Colonic mucosa (tissue), 4 donors: ENCODE results near the gene BAK1. TPM values are rescaled to one million over a fixed set of nuclear protein-coding genes. Genes with fewer than 3 reads are reported as not detected.

Experiments used
- DNase-seq: peaks from one replicate; pipeline ENCODE4 v3.0.0-alpha.2; 2020
- H3K27ac ChIP-seq: fragments of 200-600 bp; one replicate; pipeline ENCODE4 v1.8.0; 2021
- H3K27me3 ChIP-seq: fragments of 200-600 bp; one replicate; pipeline ENCODE4 v1.8.0; 2021
- H3K36me3 ChIP-seq: fragments of 200-600 bp; one replicate; pipeline ENCODE4 v1.8.0; 2021
- H3K4me1 ChIP-seq: fragments of 200-600 bp; one replicate; pipeline ENCODE4 v1.8.0; 2021; ENCODE audit warnings: mild to moderate bottlenecking
- H3K4me3 ChIP-seq: fragments of 200-600 bp; one replicate; pipeline ENCODE4 v1.8.0; 2021
- H3K9ac ChIP-seq, 2 donors: one replicate each; pipeline ENCODE4 v1.7.0; 2013; ENCODE audit warnings: control low read depth in 2 of 2, low read depth in 2 of 2, low read length in 2 of 2
- H3K9me3 ChIP-seq: fragments of 200-600 bp; one replicate; pipeline ENCODE4 v1.8.0; 2021
- intact Hi-C: fragments of 100-400 bp; cut with DNase I; formaldehyde crosslinking; loops from one replicate; pipeline ENCODE4 v1.14.1; 2022
- total RNA-seq, 2 donors: library from RNA; stranded (reverse); fragmentation: NEBNext Ultra II Directional in 1 of 2; extraction: Animal tissue kit (Norgen Biotek cat#: 25700) in 1 of 2; gene quantifications; one replicate each; pipeline ENCODE4 v1.2.1, GENCODE V29; 2021
- TF ChIP-seq, protein P1 (sequence below): fragments of 200-600 bp; IDR thresholded peaks from one replicate; pipeline ENCODE4 v1.8.0; 2022; ENCODE audit warnings: antibody characterized with exemption, mild to moderate bottlenecking
- donor health status: healthy.
- donor health status: DM: no; HTN: no; CAD: no.
- donor health status: DM: no; HTN: no; CAD: no.

The BAK1 gene
- 10 to 100 TPM; 72.1 to 76.6 TPM for total RNA-seq

DNA sequence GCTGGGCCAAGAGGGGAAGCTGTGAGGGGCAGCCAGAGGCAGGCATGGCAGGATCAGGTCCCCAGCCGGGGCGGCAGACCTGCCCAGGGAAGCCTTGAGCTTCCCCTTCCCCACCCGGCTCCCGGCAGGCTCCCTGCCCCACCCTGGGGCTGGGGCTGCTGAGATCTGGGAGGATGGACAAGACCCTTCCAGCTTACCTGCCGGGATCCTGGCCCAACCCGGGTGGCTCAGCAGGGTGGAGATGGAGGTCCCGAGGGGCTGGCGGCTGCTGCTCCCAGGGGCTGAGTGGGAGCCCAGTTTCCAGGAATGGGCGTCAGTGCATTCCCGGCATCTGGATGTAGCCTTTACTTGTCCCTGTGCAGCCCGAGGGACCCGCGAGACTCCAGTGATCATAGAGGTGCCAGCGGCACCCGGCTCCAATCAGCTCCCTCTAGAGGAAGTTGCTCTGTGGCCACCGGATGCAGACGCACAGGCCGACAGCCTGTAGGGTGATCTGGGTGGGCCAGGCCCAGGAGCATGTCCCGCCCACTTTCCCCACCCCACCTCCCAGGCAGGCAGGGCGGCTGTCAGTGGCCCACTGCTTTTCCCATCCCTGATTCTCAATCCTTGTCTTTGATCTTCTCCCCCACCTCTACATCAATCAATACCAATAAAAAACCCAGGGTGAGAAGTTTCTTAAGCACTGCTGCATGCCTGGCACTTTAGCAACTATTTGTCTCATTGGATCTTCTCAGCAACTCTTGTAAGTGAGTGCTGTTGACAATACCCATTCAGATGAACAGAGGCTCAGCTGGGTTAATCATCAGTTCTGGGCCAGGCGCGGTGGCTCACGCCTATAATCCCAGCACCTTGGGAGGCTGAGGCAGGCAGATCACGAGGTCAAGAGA lies at the start of gene BAK1:
BAK1 (minus strand) TSS at position 449 of the 887 bp plus-strand sequence. CDS start 2,672 bp downstream, outside the sequence.
- TF ChIP-seq, protein P1, sequence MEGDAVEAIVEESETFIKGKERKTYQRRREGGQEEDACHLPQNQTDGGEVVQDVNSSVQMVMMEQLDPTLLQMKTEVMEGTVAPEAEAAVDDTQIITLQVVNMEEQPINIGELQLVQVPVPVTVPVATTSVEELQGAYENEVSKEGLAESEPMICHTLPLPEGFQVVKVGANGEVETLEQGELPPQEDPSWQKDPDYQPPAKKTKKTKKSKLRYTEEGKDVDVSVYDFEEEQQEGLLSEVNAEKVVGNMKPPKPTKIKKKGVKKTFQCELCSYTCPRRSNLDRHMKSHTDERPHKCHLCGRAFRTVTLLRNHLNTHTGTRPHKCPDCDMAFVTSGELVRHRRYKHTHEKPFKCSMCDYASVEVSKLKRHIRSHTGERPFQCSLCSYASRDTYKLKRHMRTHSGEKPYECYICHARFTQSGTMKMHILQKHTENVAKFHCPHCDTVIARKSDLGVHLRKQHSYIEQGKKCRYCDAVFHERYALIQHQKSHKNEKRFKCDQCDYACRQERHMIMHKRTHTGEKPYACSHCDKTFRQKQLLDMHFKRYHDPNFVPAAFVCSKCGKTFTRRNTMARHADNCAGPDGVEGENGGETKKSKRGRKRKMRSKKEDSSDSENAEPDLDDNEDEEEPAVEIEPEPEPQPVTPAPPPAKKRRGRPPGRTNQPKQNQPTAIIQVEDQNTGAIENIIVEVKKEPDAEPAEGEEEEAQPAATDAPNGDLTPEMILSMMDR, result peak; percentile 45
- Histone ChIP-seq H3K36me3 (peaks cover 8% of the 10 kb centered on the region), H3K9me3 (no peaks in the 10 kb centered on the region), H3K4me3 (peak within 1 kb of the TSS; percentile 77), H3K27ac (peak within 1 kb of the TSS; percentile 96), H3K9ac (peak within 1 kb of the TSS; percentile 99 to 100), H3K4me1 (peaks cover 15% of the 10 kb centered on the region), H3K27me3 (no peaks in the 10 kb centered on the region)
- intact Hi-C loops, result no loop called here
- peak; percentile 96 for DNase-seq

DNA sequence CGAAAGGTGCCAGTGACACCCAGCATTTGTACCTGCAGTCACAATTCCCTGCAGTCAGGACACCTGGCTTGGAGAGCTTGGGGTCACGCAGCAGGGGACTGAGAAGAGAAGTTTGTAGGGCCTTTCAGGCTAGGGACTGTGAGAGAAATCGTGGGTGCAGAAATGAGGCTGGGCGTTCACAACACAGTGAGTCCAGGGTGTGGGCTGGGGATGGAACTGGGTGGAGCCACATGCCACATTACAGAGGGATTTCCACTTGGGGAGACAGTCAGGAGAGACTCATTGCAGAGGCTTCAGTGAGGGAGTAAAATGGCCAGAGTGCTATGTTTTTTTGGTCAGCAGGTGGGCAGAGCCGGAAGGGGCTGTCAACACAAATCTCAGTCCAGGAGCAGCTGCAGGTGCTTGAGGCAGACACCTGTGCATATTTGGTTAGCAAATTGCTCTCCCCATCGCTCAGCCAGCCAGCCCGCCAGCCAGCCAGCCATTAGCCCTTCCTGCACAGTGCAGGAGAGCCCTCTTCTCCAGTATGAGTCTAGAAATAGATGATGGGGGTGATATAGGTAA lies 48.4 kb upstream of the BAK1 start:
- H3K9ac ChIP-seq, result peak overlapping the region in 1 of 2 donors; percentile 38
- no peaks in the 10 kb centered on the region for H3K36me3 ChIP-seq
- H3K4me1 ChIP-seq, result peaks cover 31% of the 10 kb centered on the region
- TF ChIP-seq, protein P1, result no peak
- intact Hi-C loops, result no loop called here
- peak overlapping the region; percentile 49 for H3K27ac ChIP-seq
- no peaks in the 10 kb centered on the region for H3K9me3 ChIP-seq
- H3K4me3 ChIP-seq, result no peak overlapping the region
- peak; percentile 46 for DNase-seq
- H3K27me3 ChIP-seq, result no peaks in the 10 kb centered on the region

DNA sequence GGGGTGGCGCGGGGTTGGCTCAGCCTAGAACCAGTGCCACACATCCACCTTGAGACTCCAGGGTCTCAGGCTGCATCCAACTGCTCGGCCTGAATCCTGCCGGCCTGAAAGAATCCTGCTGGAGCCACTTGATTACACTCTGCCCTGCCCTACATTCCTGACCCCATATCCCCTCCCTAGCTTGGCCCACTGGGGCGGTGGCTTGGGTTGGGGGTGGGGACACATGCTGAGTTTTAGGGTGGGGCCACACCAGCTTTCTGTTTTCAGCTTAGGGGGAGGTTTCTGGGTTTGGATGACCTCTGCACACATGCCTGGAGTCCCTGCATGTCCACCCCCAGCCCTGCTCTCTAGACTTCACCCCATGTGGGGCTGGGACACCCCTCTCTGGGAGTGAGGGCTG lies 47.8 kb upstream of the BAK1 start:
- intact Hi-C loops, result no loop called here
- no peaks in the 10 kb centered on the region for H3K36me3 ChIP-seq
- DNase-seq, result peak; percentile 56
- no peaks in the 10 kb centered on the region for H3K9me3 ChIP-seq
- H3K4me3 ChIP-seq, result no peak overlapping the region
- peaks cover 28% of the 10 kb centered on the region for H3K4me1 ChIP-seq
- TF ChIP-seq, protein P1, result no peak
- peak overlapping the region in 1 of 2 donors; percentile 38 for H3K9ac ChIP-seq
- H3K27me3 ChIP-seq, result no peaks in the 10 kb centered on the region
- peak overlapping the region; percentile 49 for H3K27ac ChIP-seq

DNA sequence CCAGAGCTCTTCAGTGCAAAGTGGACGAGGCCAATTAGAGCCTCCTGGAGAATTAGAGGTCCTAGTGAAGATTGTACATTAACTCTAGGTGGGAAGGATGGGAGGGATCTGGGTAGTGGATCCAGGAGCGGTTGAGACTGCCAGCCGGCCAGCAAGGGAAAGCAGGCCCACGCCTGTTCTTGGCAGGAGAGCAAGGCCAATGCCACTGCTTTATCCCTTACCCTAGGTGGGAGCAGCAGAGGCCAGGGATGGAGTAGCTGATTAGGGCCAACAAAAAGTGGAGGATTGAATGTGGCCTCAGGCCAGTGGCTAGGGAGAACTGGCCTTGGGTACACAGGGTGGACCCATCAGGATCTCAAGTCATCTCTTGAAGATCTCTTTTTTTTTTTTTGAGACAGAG lies 44.8 kb upstream of the BAK1 start:
- no peak for DNase-seq
- no peak overlapping the region for H3K4me3 ChIP-seq
- peak overlapping the region; percentile 97 for H3K27ac ChIP-seq

DNA sequence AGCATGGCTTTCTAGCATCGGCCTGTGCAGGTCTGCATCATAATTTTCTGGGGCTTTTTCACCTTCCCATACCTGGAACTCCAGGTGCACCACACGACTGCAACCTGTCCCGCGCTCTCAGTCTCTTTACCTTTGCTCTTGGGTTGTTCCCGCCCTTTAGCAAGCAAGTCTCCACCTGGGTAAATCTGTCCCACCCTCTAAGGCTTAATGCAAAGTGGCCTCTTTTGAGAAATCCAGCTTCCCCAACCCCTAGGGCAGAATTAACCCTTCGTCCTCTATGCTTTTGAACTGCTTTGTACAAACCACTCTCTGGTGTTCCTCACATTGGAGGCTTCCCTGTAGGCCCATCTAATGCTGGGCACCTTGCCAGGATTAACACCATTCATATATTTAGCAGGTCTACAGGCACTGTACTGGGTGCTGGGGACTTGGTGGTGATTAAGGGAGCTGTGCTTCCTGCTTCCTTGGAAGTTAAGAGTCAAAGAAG lies 43.9 kb upstream of the BAK1 start:
- H3K9ac ChIP-seq, result peak overlapping the region; percentile 59 to 79
- peak; percentile 79 for DNase-seq
- peaks cover 28% of the 10 kb centered on the region for H3K4me1 ChIP-seq
- peak overlapping the region; percentile 97 for H3K27ac ChIP-seq
- H3K4me3 ChIP-seq, result no peak overlapping the region
- no peaks in the 10 kb centered on the region for H3K36me3 ChIP-seq
- intact Hi-C loops, result no loop called here
- no peaks in the 10 kb centered on the region for H3K9me3 ChIP-seq
- TF ChIP-seq, protein P1, result no peak
- H3K27me3 ChIP-seq, result no peaks in the 10 kb centered on the region

More for the DNA sequence above, 44.8 kb upstream of the BAK1 start:
- Histone ChIP-seq H3K27me3 (no peaks in the 10 kb centered on the region), H3K9ac (peak overlapping the region; percentile 59 to 79), H3K4me1 (peaks cover 21% of the 10 kb centered on the region), H3K36me3 (no peaks in the 10 kb centered on the region), H3K9me3 (no peaks in the 10 kb centered on the region)
- intact Hi-C loops, result no loop called here
- TF ChIP-seq, protein P1, result no peak
